Mesothelial cell of epicardium (in vitro differentiated cells): ENCODE data around the gene TMX2. TPM values are rescaled to one million over a fixed set of nuclear protein-coding genes. Genes with fewer than 3 reads are reported as not detected.

Source experiments
- DNase-seq, 2 experiments: peaks; one replicate each; pipeline ENCODE4 v3.0.0; 2021; ENCODE audit warnings: low spot score in 2 of 2; ENCODE audit not compliant: unreplicated experiment in 2 of 2
- H3K27ac Mint-ChIP-seq: 2 replicates; pipeline ENCODE4 v1.8.0; 2021; ENCODE audit warnings: mixed read lengths
- H3K27me3 Mint-ChIP-seq: 2 replicates; pipeline ENCODE4 v1.8.0; 2021; ENCODE audit warnings: low read depth, mixed read lengths
- H3K36me3 Mint-ChIP-seq: 2 replicates; pipeline ENCODE4 v1.8.0; 2021; ENCODE audit warnings: mixed read lengths
- H3K4me1 Mint-ChIP-seq: 2 replicates; pipeline ENCODE4 v1.8.0; 2021; ENCODE audit warnings: mixed read lengths
- H3K4me3 Mint-ChIP-seq: 2 replicates; pipeline ENCODE4 v1.8.0; 2021; ENCODE audit warnings: mild to moderate bottlenecking, moderate library complexity, mixed read lengths
- H3K9me3 Mint-ChIP-seq: 2 replicates; pipeline ENCODE4 v1.8.0; 2021; ENCODE audit warnings: mixed read lengths
- total RNA-seq: library from RNA; stranded (reverse); gene quantifications from 3 replicates; pipeline ENCODE4 v1.2.1, GENCODE V29; 2021
- TF ChIP-seq, protein P1 (sequence below): fragments of 200-600 bp; sonication (generic); IDR thresholded peaks from one replicate; pipeline ENCODE4 v1.5.0; 2021; ENCODE audit warnings: antibody characterized with exemption; ENCODE audit not compliant: unreplicated experiment

Gene TMX2, protein sequence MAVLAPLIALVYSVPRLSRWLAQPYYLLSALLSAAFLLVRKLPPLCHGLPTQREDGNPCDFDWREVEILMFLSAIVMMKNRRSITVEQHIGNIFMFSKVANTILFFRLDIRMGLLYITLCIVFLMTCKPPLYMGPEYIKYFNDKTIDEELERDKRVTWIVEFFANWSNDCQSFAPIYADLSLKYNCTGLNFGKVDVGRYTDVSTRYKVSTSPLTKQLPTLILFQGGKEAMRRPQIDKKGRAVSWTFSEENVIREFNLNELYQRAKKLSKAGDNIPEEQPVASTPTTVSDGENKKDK
- total RNA-seq = 62.8 to 64.9 TPM (median 63.8 TPM) in 3 replicates

DNA sequence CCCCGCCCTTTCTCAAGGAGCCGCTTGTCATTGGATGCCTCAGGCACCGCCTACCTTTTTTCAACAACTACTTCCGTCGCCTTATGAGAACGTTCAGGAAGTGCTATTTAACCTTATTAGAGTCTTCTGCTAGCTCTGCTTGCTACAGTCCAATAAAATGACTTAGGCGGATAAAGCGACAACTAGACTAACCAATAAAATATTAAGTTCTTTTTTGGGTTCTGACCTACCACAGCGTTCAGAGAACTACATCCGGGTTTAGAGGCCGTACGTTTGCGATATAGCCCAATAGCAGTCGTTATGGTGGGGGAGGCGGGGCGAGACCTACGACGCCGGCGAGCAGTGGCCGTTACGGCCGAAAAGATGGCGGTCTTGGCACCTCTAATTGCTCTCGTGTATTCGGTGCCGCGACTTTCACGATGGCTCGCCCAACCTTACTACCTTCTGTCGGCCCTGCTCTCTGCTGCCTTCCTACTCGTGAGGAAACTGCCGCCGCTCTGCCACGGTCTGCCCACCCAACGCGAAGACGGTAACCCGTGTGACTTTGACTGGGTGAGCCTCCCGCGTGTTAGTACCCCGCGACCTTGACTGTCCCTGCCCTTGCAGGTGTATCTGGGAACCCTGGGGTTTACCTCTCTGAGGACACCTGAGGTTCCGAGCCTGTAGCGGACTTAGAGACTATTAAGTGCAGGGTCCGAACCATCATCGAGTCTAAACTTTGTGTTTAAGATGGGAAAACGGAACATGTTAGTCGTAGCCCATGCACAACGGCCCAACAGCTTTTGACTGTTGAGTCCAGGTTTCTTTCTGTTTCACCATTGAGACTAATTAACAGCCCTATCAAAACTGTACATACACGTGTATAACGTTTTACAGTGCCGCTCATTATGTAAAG is at the start of gene TMX2:
Gene TMX2, plus strand, starts transcription at position 338 of the 895 bp plus-strand sequence. Its CDS starts 26 bp downstream, at position 364.
- no peaks in the 10 kb centered on the region for H3K27me3 Mint-ChIP-seq
- peaks cover 28% of the 10 kb centered on the region for H3K4me1 Mint-ChIP-seq
- H3K27ac Mint-ChIP-seq = peak within 1 kb of the TSS; percentile 97
- H3K9me3 Mint-ChIP-seq = no peaks in the 10 kb centered on the region
- DNase-seq = peak; percentile 68 to 87
- H3K36me3 Mint-ChIP-seq = peaks cover 10% of the 10 kb centered on the region
- H3K4me3 Mint-ChIP-seq = peak within 1 kb of the TSS; percentile 98
- TF ChIP-seq, protein P1, sequence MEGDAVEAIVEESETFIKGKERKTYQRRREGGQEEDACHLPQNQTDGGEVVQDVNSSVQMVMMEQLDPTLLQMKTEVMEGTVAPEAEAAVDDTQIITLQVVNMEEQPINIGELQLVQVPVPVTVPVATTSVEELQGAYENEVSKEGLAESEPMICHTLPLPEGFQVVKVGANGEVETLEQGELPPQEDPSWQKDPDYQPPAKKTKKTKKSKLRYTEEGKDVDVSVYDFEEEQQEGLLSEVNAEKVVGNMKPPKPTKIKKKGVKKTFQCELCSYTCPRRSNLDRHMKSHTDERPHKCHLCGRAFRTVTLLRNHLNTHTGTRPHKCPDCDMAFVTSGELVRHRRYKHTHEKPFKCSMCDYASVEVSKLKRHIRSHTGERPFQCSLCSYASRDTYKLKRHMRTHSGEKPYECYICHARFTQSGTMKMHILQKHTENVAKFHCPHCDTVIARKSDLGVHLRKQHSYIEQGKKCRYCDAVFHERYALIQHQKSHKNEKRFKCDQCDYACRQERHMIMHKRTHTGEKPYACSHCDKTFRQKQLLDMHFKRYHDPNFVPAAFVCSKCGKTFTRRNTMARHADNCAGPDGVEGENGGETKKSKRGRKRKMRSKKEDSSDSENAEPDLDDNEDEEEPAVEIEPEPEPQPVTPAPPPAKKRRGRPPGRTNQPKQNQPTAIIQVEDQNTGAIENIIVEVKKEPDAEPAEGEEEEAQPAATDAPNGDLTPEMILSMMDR = no peak

GRCh38 chr11:57662893-57663292 is 49.5 kb upstream of the TMX2 start:
- Mint-ChIP-seq H3K9me3 (no peaks in the 10 kb centered on the region), H3K4me3 (no peak overlapping the region), H3K27me3 (no peaks in the 10 kb centered on the region), H3K27ac (peak overlapping the region; percentile 11), H3K36me3 (peaks cover 12% of the 10 kb centered on the region), H3K4me1 (peaks cover 13% of the 10 kb centered on the region)
- no peak for DNase-seq
- TF ChIP-seq, protein P1 = no peak

- H3K4me3 Mint-ChIP-seq = no peak overlapping the region
- H3K36me3 Mint-ChIP-seq = peaks cover 12% of the 10 kb centered on the region
- peaks cover 11% of the 10 kb centered on the region for H3K4me1 Mint-ChIP-seq
- TF ChIP-seq, protein P1 = no peak
- no peak overlapping the region for H3K27ac Mint-ChIP-seq
- no peaks in the 10 kb centered on the region for H3K27me3 Mint-ChIP-seq
- no peak for DNase-seq
- H3K9me3 Mint-ChIP-seq = no peaks in the 10 kb centered on the region
Observed at GRCh38 chr11:57663975-57664374, 48.4 kb upstream of the TMX2 start.

GRCh38 chr11:57667117-57667735 is 45.2 kb upstream of the TMX2 start:
- H3K9me3 Mint-ChIP-seq = no peaks in the 10 kb centered on the region
- peak; percentile 89 to 91 for DNase-seq
- TF ChIP-seq, protein P1 = no peak
- H3K36me3 Mint-ChIP-seq = peaks cover 3% of the 10 kb centered on the region
- peak overlapping the region; percentile 91 for H3K4me3 Mint-ChIP-seq
- H3K27ac Mint-ChIP-seq = peak overlapping the region; percentile 100
- H3K4me1 Mint-ChIP-seq = peaks cover 20% of the 10 kb centered on the region
- no peaks in the 10 kb centered on the region for H3K27me3 Mint-ChIP-seq

DNA sequence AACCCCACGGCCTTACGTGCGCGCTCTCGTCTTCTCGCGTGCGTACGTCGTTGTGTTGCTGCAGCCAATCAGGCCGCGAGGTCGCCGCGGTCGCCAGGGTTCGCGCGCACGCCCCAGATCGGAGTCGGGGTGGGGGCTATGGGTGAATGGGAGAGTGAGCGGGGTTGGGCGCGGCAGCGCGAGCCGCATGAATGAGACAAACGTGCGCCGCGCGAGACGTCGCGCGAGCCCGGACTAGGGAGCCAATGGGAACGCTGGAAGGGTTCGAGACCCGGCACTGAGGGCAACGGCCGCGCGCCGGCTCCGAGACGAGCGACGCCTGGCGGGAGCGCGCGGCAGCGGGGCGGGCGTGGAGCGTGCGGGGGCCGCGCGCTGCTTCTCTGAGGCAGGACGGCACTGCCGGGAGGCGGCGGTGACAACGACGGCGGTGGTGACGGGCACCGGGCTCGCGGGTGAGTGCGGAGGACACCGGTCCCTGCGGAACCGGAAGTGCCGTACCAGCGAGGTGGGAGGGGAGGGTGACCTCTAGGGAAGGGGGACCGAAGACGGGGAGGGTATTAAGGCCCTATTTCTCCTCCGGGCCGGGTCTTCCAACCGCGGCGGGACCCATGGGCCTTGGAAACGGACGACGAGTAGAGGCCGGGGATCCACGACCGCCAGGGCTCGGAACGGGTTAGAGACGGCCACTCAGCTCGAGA is 44.5 kb upstream of the TMX2 start, which contains the start of gene ZDHHC5:
Gene ZDHHC5, plus strand, starts transcription at position 379 of the 698 bp plus-strand sequence. CDS start 4,977 bp downstream, outside the sequence.
- TF ChIP-seq, protein P1 = peak; percentile 65
- peaks cover 20% of the 10 kb centered on the region for H3K4me1 Mint-ChIP-seq
- H3K4me3 Mint-ChIP-seq = peak within 1 kb of the TSS; percentile 91
- H3K27ac Mint-ChIP-seq = peak within 1 kb of the TSS; percentile 100
- H3K9me3 Mint-ChIP-seq = no peaks in the 10 kb centered on the region
- peak; percentile 97 to 98 for DNase-seq
- H3K27me3 Mint-ChIP-seq = no peaks in the 10 kb centered on the region
- H3K36me3 Mint-ChIP-seq = peaks cover 8% of the 10 kb centered on the region
